ENCODE measurements around the gene VWA7. TPM values are rescaled to one million over a fixed set of nuclear protein-coding genes. Genes with fewer than 3 reads are reported as not detected.

VWA7 gene
- total RNA-seq, 1 donor from 2014 or later = under 0.01 TPM

DNA sequence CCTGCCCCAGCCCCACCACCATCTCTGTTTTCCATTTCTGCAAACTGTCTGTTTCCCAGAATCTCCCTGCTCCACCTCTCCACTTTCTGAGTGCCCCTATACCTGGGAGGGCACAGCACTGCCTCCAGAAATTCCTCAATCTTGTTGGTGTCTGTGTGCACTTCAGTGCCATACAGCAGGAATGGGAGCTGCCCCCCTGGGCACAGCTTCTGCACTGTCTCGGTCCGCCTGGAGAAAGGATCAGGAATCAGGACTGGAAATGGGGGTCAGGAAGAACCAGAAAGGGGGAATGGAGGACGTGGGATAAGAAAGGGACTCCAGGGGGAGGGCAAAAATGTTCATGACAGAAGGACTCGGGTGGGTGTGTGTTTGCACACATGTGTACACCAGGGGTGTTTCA, 43.4 kb downstream of the VWA7 start:
- no peak for FAIRE-seq
- DNase-seq (ENCODE audit: low spot score in 2 of 2) = no peak

- DNase-seq (ENCODE audit: low spot score in 2 of 2) = no peak
- FAIRE-seq = no peak
These were observed 45.1 kb downstream of the VWA7 start for GRCh38 chr6:31732029-31732428.

- no peak for DNase-seq (ENCODE audit: low spot score in 2 of 2)
- FAIRE-seq = no peak
These were observed 46.5 kb downstream of the VWA7 start for GRCh38 chr6:31730631-31731086.

DNA sequence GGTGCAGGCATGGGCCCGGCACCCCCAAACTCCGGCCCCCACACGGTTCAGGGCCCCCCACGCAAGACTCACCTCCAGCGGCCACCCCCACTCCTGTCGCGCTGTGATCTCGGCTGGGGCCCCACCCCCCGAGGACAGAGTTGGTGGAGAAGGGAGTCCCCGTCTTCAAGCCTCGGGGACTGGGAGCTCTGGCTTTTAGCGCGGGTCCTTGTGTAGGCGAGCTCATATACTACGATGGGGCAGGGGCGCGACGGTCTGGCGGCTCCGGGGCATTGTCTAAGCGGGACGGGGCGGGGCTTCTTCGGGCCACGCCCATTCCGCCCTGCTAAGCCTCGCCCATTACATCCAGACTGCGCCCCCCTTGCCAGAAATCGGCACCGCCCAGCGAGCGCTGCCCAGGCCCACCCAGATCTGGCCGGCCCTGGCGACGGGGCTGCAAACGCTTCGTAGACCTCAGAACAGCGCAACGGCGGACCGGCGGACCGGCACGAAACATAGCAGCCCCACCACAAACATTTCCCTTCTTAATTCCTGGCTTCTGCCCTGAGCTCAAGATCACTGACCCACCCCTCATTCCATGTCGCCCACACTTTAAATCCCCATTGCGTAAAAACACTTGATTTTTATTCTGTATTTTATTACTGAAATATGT, 47.0 kb downstream of the VWA7 start:
- DNase-seq (ENCODE audit: low spot score in 2 of 2) = peak; percentile 71 to 87
- no peak for FAIRE-seq

DNA sequence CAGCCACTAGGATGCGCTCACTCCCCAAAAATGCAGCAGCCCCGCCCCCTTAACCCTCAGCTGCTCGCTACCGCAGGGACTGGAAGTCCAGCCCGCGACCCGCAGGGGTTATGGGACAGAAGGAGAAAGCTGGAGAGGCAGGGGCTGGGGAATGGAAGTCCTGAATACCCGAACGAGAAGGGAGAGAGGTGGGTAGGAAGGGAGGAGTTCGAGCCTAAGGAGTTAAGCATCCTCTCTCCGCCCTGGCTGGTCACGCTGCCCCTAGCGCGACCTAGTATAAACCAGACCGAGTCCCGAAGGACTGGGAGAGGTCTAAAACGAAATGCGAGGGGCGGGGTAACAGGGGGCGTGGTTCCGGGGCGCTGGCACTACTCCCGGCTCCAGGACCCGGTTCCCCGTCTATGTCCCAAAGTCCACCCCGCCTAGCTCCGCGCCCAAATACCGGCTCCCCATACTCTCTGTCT, 47.6 kb downstream of the VWA7 start:
- DNase-seq (ENCODE audit: low spot score in 2 of 2) = peak; percentile 74 to 86
- FAIRE-seq = no peak

- no peak for FAIRE-seq
- no peak for DNase-seq (ENCODE audit: low spot score in 2 of 2)
These were observed 48.2 kb downstream of the VWA7 start, which contains the start of gene DDAH2 for GRCh38 chr6:31728767-31729514. DDAH2 (minus strand) TSS chr6:31729299; CDS start chr6:31729161, 138 bp downstream.

GRCh38 chr6:31727717-31728671, 49.1 kb downstream of the VWA7 start:
- FAIRE-seq (no peak), DNase-seq (ENCODE audit: low spot score in 2 of 2) (no peak)

- FAIRE-seq (no peak), DNase-seq (ENCODE audit: low spot score in 2 of 2) (no peak)
These were observed 50.0 kb downstream of the VWA7 start for GRCh38 chr6:31727034-31727716.

DNA sequence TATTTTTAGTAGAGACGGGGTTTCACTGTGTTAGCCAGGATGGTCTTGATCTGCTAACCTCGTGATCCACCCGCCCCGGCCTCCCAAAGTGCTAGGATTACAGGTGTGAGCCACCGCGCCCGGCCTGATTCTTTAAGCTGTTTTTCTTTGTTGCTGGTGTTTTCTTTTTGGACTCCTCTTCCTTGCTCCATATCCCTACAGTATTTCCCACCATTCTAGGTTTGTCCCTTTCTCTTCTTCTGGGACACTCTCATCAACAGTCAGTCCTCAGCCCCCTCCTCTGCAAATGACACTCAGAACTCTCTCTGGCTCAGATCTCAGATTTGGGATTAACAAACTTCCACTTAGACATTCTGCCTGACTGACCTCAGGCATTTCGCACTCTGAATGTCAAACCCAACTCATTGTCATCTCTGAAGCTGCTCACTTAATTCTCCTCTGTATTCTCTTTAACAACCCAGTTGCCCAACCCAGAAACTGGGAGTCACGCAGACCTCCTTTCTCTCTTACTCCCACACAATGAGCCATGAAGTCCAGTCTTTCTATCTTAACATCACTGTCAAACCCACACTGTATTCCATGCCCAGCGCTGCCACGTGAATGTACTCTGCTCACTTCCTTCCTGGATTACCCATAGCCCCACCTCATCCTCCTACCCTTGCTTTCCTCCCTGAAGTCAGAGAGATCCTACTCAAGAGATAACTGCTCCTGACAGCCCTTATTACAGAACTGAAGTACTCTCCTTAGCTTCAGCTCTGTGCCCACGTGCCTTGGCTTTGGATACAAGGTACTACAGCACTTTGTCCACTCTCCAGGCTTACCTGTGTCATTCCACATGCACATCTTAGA, 51.4 kb downstream of the VWA7 start:
- DNase-seq (ENCODE audit: low spot score in 2 of 2) = no peak
- FAIRE-seq = no peak

DNA sequence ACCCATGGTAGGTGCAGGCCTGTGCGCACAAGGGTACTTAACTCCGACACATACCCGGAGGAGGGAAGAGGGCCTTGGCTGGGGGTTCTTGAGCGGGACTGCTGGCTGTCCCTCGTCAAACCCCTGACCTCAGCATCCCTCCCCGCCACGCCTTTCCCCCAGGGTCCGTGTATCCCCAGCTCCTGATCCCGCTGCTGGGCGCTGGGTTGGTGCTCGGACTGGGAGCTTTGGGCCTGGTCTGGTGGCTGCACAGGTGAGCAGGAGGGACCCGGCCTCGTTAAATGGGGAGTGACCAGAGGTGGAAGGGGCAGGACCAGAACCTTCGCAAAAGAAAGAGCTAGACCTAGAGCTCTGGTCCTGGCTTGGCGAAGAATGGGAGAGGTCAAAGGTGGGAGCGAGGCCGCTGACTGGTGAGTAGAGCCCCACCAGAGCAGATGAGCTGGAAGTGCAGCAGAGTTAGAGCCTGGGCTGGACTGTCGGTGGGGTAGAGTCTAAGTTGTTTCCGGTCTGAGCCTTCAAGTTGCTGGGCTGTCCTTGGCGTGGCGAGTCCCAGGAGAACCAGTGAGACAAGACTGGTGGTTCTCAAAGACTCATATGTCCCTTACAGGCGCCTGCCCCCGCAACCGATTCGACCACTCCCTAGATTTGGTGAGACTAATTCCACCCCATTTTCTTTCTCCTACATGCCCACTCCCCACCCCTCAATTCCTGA, 53.0 kb downstream of the VWA7 start:
- DNase-seq (ENCODE audit: low spot score in 2 of 2) = no peak
- FAIRE-seq = no peak

DNA sequence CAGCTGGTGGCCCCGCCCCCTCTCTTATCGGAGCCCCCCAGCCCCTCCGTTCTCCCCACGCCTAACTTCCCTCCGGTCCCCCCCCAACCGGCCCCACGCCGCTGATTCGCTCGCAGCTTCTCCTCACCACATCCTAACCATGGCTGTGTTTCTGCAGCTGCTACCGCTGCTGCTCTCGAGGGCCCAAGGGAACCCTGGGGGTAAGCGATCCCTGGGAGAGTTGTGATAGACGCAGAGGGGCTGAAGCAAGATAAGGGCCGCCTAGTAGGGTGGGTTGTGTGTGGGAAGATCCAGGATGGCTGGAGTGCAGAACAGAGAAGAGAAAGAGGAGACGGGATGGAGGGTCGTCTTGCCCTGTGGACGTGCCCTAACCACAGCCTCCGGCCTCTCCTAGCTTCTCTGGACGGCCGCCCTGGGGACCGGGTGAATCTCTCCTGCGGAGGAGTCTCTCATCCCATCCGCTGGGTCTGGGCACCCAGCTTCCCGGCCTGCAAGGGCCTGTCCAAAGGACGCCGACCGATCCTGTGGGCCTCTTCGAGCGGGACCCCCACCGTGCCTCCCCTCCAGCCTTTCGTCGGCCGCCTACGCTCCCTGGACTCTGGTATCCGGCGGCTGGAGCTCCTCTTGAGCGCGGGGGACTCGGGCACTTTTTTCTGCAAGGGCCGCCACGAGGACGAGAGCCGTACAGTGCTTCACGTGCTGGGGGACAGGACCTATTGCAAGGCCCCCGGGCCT, 53.7 kb downstream of the VWA7 start, which contains the start of gene MPIG6B:
Gene MPIG6B (plus strand): TSS at position 129 of the 735 bp plus-strand sequence. CDS start 11 bp downstream, at position 140.
- no peak for DNase-seq (ENCODE audit: low spot score in 2 of 2)

DNA sequence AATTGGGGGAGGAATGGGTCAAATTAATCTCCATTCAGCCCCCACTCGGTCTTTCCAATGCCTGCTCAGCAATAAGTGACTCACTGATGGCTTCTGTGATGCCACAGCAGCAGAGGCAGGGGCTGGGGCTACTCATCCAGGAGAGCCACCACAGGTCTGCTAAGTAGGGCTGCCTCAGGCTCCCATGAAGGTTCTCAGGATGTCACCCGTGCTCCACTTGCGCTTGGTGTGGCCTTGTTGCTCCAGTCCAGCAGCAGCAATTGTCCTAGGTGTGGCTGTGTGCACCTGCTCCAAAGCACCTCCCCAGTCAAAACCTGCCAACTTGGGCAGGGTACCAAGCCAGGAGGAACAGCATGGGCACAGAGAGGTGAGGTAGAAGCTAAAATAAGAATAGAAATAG, 55.0 kb downstream of the VWA7 start:
- DNase-seq (ENCODE audit: low spot score in 2 of 2) (no peak), FAIRE-seq (no peak)

More for the DNA sequence above, 53.7 kb downstream of the VWA7 start, which contains the start of gene MPIG6B:
- FAIRE-seq = no peak

DNA sequence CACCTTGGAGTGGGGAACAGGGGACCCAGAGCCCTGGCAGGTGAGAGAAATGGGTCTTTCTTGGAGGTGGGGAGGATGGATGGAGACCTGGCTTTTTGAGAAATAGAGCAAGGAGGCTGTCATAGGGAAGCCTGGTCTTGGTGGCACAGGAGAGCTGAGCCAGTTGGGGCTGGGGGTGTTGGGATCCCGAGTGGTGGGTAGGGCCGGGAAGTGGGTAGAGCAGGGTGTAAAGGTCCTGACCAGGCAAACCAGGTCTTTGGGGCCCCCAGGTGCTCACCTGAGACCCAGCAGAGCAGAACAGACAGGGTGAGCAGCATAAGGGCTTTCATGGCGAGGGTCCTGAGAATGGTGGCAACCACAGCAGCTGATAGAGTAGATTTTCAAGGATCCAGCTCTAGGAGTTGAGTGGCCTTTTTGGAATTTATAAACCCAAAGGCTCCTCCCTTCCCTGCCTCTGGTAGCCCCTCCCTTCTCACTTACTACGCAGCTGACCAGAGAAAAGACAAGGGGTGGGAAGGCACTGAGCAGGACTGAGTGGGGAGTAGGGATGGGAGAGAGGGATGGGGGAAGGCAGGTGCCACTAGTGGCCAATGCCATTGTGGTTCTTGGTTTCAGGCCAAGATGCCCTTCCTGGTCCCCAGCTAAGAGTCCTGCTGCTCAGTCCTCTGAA, 55.6 kb downstream of the VWA7 start, which contains the start of gene LY6G6C:
Gene LY6G6C (minus strand): TSS at position 396 of the 670 bp plus-strand sequence. CDS start 67 bp downstream, at position 329.
- DNase-seq (ENCODE audit: low spot score in 2 of 2) (no peak), FAIRE-seq (no peak)

- no peak for FAIRE-seq
These were observed 56.8 kb downstream of the VWA7 start for GRCh38 chr6:31720196-31720770.

DNA sequence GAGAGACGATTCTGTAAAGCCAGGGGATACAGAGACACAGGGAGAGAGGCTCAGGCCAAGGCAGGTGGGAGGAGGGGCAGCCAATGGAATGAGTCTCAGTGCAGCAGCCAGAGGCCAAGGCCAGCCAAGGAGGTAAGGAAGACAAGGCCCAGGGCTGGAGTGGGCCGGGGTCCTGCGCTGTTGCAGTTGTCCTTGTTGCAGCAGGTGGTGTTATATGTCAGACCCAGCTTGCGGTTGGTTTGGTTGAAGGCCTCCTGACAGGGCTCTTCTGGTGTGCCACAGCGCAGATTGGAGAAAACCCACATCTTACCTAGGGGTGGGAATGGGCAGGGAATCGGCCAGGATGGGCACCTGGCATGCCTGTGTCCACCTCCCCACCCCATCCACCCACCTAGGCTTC, 58.1 kb downstream of the VWA7 start:
- FAIRE-seq (no peak), DNase-seq (ENCODE audit: low spot score in 2 of 2) (no peak)

More at GRCh38 chr6:31720196-31720770, 56.8 kb downstream of the VWA7 start:
- no peak for DNase-seq (ENCODE audit: low spot score in 2 of 2)

DNA sequence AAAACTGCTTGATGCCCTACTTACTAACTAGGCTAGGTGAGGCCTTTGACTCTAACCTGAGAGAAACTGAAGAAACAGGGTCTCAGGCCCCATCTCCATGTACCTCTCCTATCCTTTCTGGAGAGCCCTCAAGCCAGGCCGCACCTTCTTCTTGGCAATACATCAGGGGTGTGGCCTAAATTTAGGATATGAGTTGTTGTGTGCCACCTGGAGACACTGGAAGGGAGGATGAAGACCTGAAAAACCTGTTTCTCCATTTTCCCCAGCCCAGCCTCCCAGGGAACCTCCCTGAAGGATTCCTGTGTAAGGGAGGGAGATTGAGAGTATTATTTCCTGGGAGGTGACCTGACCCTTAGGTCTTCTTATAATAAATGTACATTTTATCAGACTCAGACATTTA, 58.9 kb downstream of the VWA7 start:
- no peak for FAIRE-seq
- no peak for DNase-seq (ENCODE audit: low spot score in 2 of 2)

Data from frontal cortex (tissue), 4 donors.